Measurements from ENCODE around the gene SP3.

Gene SP3

DNA sequence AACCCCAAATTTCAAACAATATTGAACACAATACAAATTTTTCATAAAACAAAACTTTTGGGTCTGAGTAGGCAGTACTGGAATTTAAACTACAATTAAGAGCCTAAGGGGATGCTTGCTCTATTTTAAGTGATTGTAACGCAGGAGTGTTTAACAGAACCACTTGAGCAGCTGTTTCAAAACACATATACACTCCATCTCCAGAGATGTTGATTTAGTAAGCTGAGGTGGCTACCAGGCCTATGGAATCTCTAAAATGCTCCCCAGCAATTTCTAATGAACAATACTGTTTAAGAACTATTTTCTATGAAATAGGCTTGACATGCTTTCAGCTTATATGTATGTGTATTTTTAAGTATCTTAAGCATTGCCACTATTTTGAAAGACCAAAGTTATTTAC lies 58.5 kb downstream of the SP3 start:
- Histone ChIP-seq H3K79me2 (ENCODE audit: low read length) (no peaks in the 10 kb centered on the region), H3K9ac (ENCODE audit: low read length) (no peak overlapping the region), H3K4me3 (ENCODE audit: low read length) (no peak overlapping the region), H3K36me3 (replicated peaks; ENCODE audit: low read depth, low read length) (peaks cover 43% of the 10 kb centered on the region), H2AFZ (ENCODE audit: low read depth, low read length) (no peak overlapping the region), H4K20me1 (ENCODE audit: insufficient read depth, low read length) (0 out of 2 replicates have a peak, but pooled peaks cover 4% of the 10 kb centered on the region), H3K27ac (ENCODE audit: low read length) (no peak overlapping the region), H3K4me2 (ENCODE audit: low read length) (no peak overlapping the region), H3K4me1 (ENCODE audit: low read length) (no peaks in the 10 kb centered on the region), H3K9me3 (ENCODE audit: insufficient read depth, low read length) (no peaks in the 10 kb centered on the region), H3K27me3 (ENCODE audit: low read depth, low read length) (no peaks in the 10 kb centered on the region)
- TF ChIP-seq CTCF (IDR thresholded peaks at IDR 0.05; ENCODE audit: low read depth, low read length) (no peak), EZH2phosphoT487 (IDR thresholded peaks at IDR 0.05; ENCODE audit: low read depth) (no peak)

GRCh38 chr2:173903601-173904394 lies 61.4 kb downstream of the SP3 start:
- H3K9me3 ChIP-seq (ENCODE audit: insufficient read depth, low read length), result no peaks in the 10 kb centered on the region
- no peaks in the 10 kb centered on the region for H4K20me1 ChIP-seq (ENCODE audit: insufficient read depth, low read length)
- no peak overlapping the region for H2AFZ ChIP-seq (ENCODE audit: low read depth, low read length)
- no peaks in the 10 kb centered on the region for H3K79me2 ChIP-seq (ENCODE audit: low read length)
- H3K9ac ChIP-seq (ENCODE audit: low read length), result no peak overlapping the region
- H3K4me2 ChIP-seq (ENCODE audit: low read length), result no peak overlapping the region
- no peak overlapping the region for H3K4me3 ChIP-seq (ENCODE audit: low read length)
- no peaks in the 10 kb centered on the region for H3K27me3 ChIP-seq (ENCODE audit: low read depth, low read length)
- peaks cover 34% of the 10 kb centered on the region for H3K36me3 ChIP-seq (replicated peaks; ENCODE audit: low read depth, low read length)
- no peak for TF ChIP-seq EZH2phosphoT487 (IDR thresholded peaks at IDR 0.05; ENCODE audit: low read depth)
- TF ChIP-seq CTCF (IDR thresholded peaks at IDR 0.05; ENCODE audit: low read depth, low read length), result no peak
- no peak overlapping the region for H3K27ac ChIP-seq (ENCODE audit: low read length)
- H3K4me1 ChIP-seq (ENCODE audit: low read length), result peaks cover 17% of the 10 kb centered on the region

DNA sequence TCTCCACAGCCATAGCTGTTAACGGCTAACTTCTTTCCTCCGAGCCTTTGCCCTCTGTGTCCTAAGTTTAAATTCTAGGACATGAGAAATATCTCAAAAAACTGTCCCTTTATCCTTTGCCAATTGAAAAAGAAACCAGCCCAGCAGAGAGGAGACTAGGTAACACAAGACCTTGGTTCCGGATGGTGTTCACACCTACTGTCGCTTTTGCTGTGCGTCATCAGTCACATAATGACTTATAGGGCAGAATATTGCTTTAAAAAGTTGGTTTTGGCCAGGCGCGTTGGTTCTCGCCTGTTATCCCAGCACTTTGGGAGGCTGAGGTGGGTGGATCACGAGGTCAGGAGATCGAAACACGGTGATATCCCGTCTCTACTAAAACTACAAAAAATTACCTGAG lies 66.2 kb downstream of the SP3 start:
- Histone ChIP-seq H3K27me3 (ENCODE audit: low read depth, low read length) (no peaks in the 10 kb centered on the region), H3K27ac (ENCODE audit: low read length) (peak overlapping the region; percentile 94), H3K9ac (ENCODE audit: low read length) (peak overlapping the region; percentile 70), H3K4me1 (ENCODE audit: low read length) (peaks cover 40% of the 10 kb centered on the region), H3K79me2 (ENCODE audit: low read length) (no peaks in the 10 kb centered on the region), H3K36me3 (replicated peaks; ENCODE audit: low read depth, low read length) (no peaks in the 10 kb centered on the region), H3K4me3 (ENCODE audit: low read length) (peak overlapping the region; percentile 78), H4K20me1 (ENCODE audit: insufficient read depth, low read length) (no peaks in the 10 kb centered on the region), H3K4me2 (ENCODE audit: low read length) (peak overlapping the region; percentile 98), H2AFZ (ENCODE audit: low read depth, low read length) (no peak overlapping the region; the same call in 1 of the 2 replicates), H3K9me3 (ENCODE audit: insufficient read depth, low read length) (no peaks in the 10 kb centered on the region)
- no peak for TF ChIP-seq EZH2phosphoT487 (IDR thresholded peaks at IDR 0.05; ENCODE audit: low read depth)
- no peak for TF ChIP-seq CTCF (IDR thresholded peaks at IDR 0.05; ENCODE audit: low read depth, low read length)

DNA sequence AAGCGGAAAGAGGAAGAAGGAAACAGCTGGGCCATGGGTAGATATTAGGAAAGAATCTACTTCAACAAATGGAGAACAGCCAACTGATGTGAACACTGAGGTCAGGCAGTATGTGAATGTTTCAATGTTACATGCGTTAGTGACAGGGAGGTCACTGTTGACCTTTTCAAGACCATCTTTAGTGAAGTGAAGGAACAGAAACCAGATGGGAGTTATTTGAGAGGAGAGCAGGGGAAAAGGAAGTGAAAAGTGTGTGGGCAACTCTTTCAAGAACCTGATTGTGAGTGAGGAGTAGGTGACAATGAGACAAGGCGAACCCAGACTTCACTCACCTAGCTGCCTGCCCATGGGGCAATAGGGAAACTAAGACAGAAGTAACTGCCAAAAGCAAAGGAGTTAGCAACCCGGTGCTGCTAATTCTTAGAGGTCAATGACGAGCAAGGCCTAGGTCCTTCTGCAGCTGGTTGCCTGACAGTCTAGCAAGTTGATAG lies 67.0 kb downstream of the SP3 start:
- Histone ChIP-seq H3K36me3 (replicated peaks; ENCODE audit: low read depth, low read length) (no peaks in the 10 kb centered on the region), H3K9ac (ENCODE audit: low read length) (peak overlapping the region; percentile 70), H3K4me3 (ENCODE audit: low read length) (peak overlapping the region; percentile 78), H2AFZ (ENCODE audit: low read depth, low read length) (no peak overlapping the region), H3K9me3 (ENCODE audit: insufficient read depth, low read length) (no peaks in the 10 kb centered on the region), H3K27me3 (ENCODE audit: low read depth, low read length) (no peaks in the 10 kb centered on the region), H3K27ac (ENCODE audit: low read length) (peak overlapping the region; percentile 94), H3K79me2 (ENCODE audit: low read length) (no peaks in the 10 kb centered on the region), H3K4me2 (ENCODE audit: low read length) (peak overlapping the region; percentile 98), H3K4me1 (ENCODE audit: low read length) (peaks cover 40% of the 10 kb centered on the region), H4K20me1 (ENCODE audit: insufficient read depth, low read length) (no peaks in the 10 kb centered on the region)
- 0 out of 2 replicates have a peak, but pooled peaks have one; percentile 6 for TF ChIP-seq CTCF (IDR thresholded peaks at IDR 0.05; ENCODE audit: low read depth, low read length)
- TF ChIP-seq EZH2phosphoT487 (IDR thresholded peaks at IDR 0.05; ENCODE audit: low read depth), result no peak
